Subcutaneous adipose tissue (tissue), 4 donors: Measurements from ENCODE around the gene MYO16. TPM values are rescaled to one million over a fixed set of nuclear protein-coding genes. Genes with fewer than 3 reads are reported as not detected.

Source experiments
- total RNA-seq, 4 donors: library from RNA; depleted of rRNA; stranded (reverse); fragments of >200 nt; gene quantifications; one replicate each; pipeline ENCODE4 v1.1.0, GENCODE V29; 2016
- TF ChIP-seq, protein P1 (sequence below): fragments of 450-650 bp; IDR thresholded peaks from one replicate; pipeline ENCODE4 v1.5.1; 2016; ENCODE audit warnings: low read depth, mild to moderate bottlenecking, control low read depth, antibody characterized with exemption, moderate library complexity

Gene MYO16
- total RNA-seq: 1 to 10 TPM in 1 of 4 donors, under 1 TPM in 3; 0.44 to 1.1 (median 0.58) TPM

DNA sequence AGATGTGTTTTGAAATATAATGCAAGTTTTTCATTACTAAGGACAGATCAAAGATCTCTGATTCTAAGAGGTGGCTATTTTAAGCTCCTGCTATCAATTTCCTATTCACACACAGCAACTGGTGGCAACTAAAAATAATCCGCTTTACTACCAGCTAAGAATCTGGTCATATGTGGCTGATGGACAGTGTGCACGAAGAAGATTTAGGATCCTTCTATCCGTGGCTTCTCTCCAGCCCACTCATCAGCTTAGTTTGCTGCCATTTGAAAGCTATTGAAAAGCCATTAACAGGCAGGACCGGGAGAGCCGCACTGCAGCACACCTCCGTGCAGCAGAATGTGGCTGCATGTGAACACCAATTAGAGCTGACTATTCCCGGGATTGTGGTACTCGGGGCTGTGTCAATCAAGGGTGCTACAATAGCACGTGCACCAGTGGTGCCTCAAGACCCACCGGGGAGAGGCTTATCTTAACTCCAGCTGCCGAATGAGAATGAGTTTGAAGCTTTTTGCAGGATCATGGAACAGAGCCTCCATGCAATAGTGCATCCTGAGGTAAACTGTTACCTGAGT is at the start of gene MYO16:
Gene MYO16 (plus strand): TSS at position 431 of the 572 bp plus-strand sequence. CDS start 234 bp downstream, outside the sequence.
- TF ChIP-seq, protein P1, sequence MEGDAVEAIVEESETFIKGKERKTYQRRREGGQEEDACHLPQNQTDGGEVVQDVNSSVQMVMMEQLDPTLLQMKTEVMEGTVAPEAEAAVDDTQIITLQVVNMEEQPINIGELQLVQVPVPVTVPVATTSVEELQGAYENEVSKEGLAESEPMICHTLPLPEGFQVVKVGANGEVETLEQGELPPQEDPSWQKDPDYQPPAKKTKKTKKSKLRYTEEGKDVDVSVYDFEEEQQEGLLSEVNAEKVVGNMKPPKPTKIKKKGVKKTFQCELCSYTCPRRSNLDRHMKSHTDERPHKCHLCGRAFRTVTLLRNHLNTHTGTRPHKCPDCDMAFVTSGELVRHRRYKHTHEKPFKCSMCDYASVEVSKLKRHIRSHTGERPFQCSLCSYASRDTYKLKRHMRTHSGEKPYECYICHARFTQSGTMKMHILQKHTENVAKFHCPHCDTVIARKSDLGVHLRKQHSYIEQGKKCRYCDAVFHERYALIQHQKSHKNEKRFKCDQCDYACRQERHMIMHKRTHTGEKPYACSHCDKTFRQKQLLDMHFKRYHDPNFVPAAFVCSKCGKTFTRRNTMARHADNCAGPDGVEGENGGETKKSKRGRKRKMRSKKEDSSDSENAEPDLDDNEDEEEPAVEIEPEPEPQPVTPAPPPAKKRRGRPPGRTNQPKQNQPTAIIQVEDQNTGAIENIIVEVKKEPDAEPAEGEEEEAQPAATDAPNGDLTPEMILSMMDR: no peak

DNA sequence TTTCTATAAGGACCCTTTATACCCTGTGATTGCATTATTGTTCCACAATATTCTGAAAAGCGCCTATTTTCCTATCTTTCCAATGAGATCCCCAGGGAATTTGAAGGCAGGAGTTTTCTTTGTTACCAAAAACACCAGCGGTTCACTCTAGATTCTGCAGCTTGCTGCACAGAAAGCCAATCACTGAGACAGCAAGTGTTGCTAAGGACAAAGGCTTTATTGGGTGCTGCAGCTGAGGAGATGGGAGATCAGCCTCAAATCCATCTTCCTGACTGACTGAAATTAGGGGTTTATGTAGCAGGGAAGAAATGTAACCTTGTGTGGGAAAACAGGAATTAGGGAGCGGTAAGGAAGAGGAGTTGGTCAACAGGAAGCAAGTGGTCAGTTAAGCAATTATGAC is 42.6 kb upstream of the MYO16 start:
- TF ChIP-seq, protein P1: no peak

DNA sequence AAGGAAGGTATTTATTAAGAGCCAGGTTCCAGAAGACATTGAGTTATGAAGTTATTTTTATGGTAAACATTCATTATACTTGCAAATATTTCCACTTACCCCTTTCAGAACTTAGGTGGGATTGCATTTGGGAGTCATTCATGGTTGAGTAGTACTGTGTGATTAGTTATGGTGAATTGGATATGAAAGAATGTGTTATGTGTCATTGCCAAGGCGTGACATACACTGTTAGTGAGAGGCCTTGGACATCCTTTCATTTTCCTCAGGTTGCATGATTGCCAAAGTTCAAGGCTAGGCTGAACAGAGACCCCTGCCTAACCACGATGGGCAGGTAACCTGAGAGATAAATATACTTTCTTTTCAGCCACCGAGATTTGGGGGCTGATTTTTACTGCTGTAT is 40.9 kb upstream of the MYO16 start:
- TF ChIP-seq, protein P1: no peak

DNA sequence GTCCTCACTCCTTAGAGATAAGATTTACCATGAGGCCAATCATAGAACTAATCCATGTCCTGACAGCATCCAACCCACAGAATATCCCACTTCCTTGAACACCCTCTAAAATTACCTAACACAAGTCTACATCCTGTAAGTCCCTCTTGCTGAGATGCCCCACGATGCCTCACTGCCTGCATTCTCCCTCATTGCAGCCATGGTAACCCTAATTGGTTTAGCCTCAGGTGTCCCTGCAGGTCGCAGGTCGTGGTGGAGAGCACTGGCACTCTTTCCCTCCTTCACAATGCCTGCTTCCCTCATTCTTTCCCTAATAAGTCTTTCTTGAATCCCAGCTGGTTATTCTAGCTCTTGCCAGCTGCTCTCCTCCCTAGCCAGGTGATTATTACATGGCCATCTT is 35.3 kb upstream of the MYO16 start:
- TF ChIP-seq, protein P1: no peak

DNA sequence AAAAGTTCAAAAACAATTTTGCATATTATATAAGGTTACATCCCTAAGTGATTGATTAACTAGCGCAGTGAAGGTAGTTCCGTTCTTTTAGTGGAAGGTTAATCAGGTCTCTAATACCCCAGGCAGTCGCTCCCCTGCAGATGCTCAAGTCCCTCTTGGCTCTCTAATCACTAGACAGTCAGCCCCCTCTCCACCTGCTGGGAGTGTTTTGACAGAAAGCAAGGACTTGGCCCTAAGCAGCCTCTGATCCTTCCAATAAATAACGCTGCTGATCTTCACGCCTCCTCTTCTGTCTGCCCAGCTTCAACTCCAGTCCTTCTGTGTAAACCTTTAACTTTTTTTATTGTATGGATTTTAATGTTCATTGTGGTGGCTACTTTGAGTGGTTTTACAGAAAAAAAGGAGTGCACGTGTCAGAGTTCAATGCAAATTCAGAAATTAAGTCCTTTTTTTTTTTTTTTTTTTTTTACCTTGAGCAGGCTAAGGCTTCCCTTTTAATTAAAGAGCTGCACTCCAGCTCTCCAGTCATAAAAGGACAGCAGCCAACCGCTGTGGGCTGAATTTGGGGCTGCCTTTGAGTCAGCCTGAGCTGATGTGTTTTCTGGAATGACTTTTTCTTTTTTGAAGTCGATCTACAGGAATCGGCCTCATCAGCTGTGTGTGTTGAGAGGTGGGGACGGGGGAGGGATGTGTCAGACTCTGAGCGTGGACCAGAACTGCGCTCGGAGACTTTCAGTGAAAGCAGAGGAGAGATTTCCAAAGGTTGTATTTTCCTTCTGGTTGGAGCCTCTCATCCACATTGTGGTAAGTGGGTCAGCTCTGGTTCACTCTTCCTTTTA is 33.8 kb upstream of the MYO16 start:
- TF ChIP-seq, protein P1: no peak

DNA sequence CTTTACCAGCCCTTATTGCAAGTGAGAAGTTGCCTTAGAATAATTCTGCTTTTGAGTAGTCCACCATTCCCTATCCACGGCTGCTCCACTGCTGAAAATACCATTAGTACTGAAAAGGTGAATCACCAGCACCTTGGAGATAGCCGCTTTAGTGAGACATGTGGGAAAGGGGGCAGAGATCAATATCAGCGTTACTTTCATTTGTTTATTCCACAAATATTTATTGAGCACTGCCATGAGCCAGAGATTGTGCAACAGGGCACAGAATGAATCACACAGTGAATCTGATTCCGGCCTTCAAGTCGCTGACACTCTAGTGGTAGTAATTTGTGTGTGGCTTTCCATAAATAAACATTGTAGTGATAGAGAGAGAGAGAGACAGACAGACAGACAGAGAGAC is 31.5 kb upstream of the MYO16 start:
- TF ChIP-seq, protein P1: no peak

DNA sequence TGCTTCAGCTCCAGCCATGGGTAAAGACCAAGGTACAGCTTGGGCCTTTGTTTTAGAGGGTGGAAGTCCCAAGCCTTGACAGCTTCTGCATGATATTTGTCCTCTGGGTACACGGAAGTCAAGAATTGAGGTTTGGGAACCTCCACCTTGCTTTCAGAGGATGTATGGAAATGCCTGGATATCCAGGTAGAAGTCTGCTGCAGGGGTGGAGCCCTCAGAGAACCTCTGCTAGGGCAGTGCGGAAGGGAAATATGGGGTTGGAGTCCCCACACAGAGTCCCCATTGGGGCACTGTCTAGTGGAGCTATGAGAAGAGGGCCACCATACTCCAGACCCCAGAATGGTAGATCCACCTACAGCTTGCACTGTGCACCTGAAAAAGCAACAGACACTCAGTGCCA is 23.0 kb upstream of the MYO16 start:
- TF ChIP-seq, protein P1: no peak
